Adrenal gland (tissue), 5 donors: ENCODE measurements around the gene SUN1.

Experiments
- POLR2A ChIP-seq, 2 donors: fragments of 450-650 bp; IDR thresholded peaks; one replicate each; pipeline ENCODE4 v1.6.1; 2017; ENCODE audit warnings: antibody characterized with exemption in 2 of 2, mild to moderate bottlenecking in 2 of 2, moderate library complexity in 1 of 2
- TF ChIP-seq, protein P1 (sequence below), 6 experiments: fragments of 450-650 bp in 4 of 6; fragments of 200-600 bp in 2 of 6; sonication (generic) in 1 of 6; IDR thresholded peaks; 1 replicate in 5 of 6; 2 replicates in 1 of 6; pipeline versions ENCODE4 v1.5.1 to v1.8.0; 2016 to 2021; ENCODE audit warnings: antibody characterized with exemption in 6 of 6, mild to moderate bottlenecking in 2 of 6, moderate library complexity in 1 of 6
- donor health status: DM: no; HTN: no; CAD: no.

- TF ChIP-seq, protein P1, sequence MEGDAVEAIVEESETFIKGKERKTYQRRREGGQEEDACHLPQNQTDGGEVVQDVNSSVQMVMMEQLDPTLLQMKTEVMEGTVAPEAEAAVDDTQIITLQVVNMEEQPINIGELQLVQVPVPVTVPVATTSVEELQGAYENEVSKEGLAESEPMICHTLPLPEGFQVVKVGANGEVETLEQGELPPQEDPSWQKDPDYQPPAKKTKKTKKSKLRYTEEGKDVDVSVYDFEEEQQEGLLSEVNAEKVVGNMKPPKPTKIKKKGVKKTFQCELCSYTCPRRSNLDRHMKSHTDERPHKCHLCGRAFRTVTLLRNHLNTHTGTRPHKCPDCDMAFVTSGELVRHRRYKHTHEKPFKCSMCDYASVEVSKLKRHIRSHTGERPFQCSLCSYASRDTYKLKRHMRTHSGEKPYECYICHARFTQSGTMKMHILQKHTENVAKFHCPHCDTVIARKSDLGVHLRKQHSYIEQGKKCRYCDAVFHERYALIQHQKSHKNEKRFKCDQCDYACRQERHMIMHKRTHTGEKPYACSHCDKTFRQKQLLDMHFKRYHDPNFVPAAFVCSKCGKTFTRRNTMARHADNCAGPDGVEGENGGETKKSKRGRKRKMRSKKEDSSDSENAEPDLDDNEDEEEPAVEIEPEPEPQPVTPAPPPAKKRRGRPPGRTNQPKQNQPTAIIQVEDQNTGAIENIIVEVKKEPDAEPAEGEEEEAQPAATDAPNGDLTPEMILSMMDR (IDR thresholded peaks at IDR 0.05) = no peak
- TF ChIP-seq POLR2A (IDR thresholded peaks at IDR 0.05) = no peak
These were observed 65.6 kb downstream of the SUN1 start for GRCh38 chr7:897771-898376.
